Stimulated activated naive CD8-positive, alpha-beta T cell treated with anti-CD3 and anti-CD28 coated beads, Interleukin-15, amount 100 ng/mL, for 72 hours (primary cell): ENCODE measurements around the gene HSD17B2.

ENCODE experiments used
- ATAC-seq: fragments of 150-1000 bp; cut with Tn5 transposase; 2 replicates; pipeline ENCODE4 v1.10.0; 2021; ENCODE audit warnings: mild to moderate bottlenecking, moderate library complexity
- DNase-seq, 2 donors: peaks; one replicate each; pipeline ENCODE4 v3.0.0; 2021 to 2022
- H3K27ac Mint-ChIP-seq, 2 donors: one replicate each; pipeline ENCODE4 v1.8.0; 2022; ENCODE audit warnings: mild to moderate bottlenecking in 2 of 2, mixed read lengths in 2 of 2, moderate library complexity in 2 of 2
- H3K27me3 Mint-ChIP-seq: one replicate; pipeline ENCODE4 v1.8.0; 2022; ENCODE audit warnings: mixed read lengths
- H3K4me1 Mint-ChIP-seq: one replicate; pipeline ENCODE4 v1.8.0; 2022; ENCODE audit warnings: mild to moderate bottlenecking, mixed read lengths
- H3K4me3 Mint-ChIP-seq, 2 donors: one replicate each; pipeline ENCODE4 v1.8.0; 2022; ENCODE audit warnings: mild to moderate bottlenecking in 2 of 2, mixed read lengths in 2 of 2, moderate library complexity in 1 of 2
- H3K9me3 Mint-ChIP-seq, 2 donors: one replicate each; pipeline ENCODE4 v1.8.0; 2022; ENCODE audit warnings: mixed read lengths in 2 of 2

The HSD17B2 gene

DNA sequence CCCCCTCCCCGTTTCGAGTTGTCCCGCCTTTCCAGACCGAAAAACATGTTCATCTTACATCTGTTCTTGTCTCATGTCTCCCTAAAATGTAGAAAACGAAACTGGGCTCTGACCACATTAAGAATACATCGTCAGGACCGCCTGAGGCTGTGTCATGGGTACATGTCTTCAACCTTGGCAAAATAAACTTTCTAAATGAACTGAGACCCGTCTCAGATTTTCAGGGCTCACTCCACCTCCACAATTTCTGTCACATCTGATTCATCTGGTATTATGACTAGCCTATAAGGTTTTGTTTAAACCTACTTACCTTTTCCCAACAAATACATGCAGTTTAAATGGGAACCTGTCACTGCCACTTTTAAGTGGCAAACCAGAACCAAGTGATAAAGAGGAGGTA is 24.4 kb upstream of the HSD17B2 start:
- H3K27ac Mint-ChIP-seq, result peak overlapping the region; percentile 95 to 97
- H3K27me3 Mint-ChIP-seq, result no peaks in the 10 kb centered on the region
- ATAC-seq, result no peak
- H3K4me1 Mint-ChIP-seq, result peaks cover 30% of the 10 kb centered on the region
- peak overlapping the region; percentile 81 to 85 for H3K4me3 Mint-ChIP-seq
- DNase-seq, result no peak
- H3K9me3 Mint-ChIP-seq, result peaks cover 18 to 34% of the 10 kb centered on the region in 2 donors

DNA sequence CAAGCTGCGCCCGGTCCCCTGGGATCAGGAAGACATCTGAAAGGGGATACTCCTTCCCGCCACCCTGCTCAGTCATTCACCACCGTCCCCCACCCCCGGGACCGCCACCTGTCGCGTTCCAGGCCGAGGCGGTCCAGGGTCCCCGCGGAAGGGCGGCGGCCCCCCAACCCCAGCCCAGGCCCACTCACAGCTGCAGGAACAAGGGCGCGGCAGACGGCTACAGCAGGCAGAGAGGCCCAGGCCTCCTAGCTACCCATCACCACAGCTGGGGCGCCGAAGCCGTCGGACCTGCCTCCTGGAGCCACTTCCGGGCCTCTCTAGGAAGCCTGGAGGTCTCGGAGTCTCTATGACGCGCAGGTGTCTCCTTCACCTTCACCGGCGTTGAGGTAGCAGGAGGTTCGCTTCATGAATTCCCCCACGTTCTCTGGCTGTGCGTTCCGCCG is 23.8 kb upstream of the HSD17B2 start, which contains the start of gene SDR42E1:
Gene SDR42E1, minus strand, starts transcription at position 272 of the 443 bp plus-strand sequence. CDS start 10,612 bp downstream, outside the sequence.
- Mint-ChIP-seq H3K4me1 (peaks cover 30% of the 10 kb centered on the region), H3K27me3 (no peaks in the 10 kb centered on the region), H3K9me3 (peaks cover 18 to 34% of the 10 kb centered on the region in 2 donors), H3K27ac (peak within 1 kb of the TSS; percentile 95 to 97), H3K4me3 (peak within 1 kb of the TSS; percentile 81 to 85)
- ATAC-seq (peak; percentile 98), DNase-seq (peak; percentile 75 to 81)

DNA sequence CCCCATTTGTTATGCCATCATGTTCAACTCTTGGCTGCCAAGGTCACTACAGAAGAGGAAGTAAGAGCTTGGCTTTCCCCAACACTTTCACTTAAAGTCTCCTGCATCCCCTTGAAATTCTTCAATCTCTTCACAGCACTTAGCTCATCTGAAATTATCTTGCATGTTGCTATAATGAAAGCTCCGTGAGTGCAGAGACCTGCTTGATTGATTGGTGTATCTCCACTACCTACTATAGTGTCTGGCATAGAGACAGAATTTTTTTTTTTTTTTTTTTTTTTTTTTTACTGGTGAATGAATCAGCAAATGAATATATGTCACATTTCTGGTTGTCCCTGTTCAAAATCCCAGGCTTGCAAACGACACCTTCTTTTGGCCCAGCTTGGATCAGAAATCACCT is 21.9 kb upstream of the HSD17B2 start:
- Mint-ChIP-seq H3K4me1 (peaks cover 30% of the 10 kb centered on the region), H3K4me3 (no peak overlapping the region), H3K27me3 (peaks cover 4% of the 10 kb centered on the region), H3K27ac (no peak overlapping the region), H3K9me3 (peaks cover 16 to 32% of the 10 kb centered on the region in 2 donors)
- ATAC-seq (no peak), DNase-seq (no peak)

DNA sequence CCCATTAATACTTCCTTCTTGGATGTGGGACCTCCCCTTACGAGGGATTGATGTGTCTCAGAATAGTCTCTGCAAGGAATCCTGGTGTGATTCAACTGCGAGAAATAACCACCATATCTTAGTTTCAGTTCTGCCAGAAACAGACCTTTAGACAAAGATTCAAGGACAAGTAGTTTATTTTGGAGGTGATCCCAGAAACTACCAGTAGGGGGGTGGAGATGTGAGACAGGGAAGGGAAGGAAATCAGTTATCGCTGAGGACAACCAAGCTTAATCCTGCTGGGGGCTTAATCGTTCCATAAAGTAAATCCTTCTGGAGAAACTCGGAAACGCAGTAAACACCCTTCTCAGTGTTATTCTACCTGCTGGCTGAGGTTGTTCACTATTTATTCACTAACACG is 18.8 kb upstream of the HSD17B2 start:
- Mint-ChIP-seq H3K27me3 (peaks cover 28% of the 10 kb centered on the region), H3K4me1 (peaks cover 8% of the 10 kb centered on the region), H3K4me3 (no peak overlapping the region), H3K27ac (no peak overlapping the region), H3K9me3 (peaks cover 6 to 15% of the 10 kb centered on the region in 2 donors)
- ATAC-seq (no peak), DNase-seq (no peak)

DNA sequence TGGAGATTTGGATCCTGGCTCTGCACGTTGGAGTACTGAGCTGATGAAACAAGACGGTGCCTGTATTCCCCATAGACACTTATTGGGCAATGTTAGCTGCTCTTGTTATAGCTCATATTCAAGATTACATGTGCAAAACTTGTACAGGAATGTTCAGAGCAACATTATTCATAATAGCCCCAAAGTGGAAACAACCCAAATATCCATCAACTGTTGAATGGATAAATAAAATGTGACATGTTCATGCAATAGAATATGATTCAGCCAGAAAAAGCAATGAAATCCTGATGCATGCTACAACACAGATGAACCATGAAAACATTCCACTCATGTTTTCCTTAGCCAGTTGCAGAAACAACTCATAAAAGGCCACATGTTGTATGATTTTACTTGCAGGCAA is 18.1 kb upstream of the HSD17B2 start:
- peaks cover 29% of the 10 kb centered on the region for H3K27me3 Mint-ChIP-seq
- H3K9me3 Mint-ChIP-seq, result peaks cover 6 to 10% of the 10 kb centered on the region in 2 donors
- DNase-seq (no peak), ATAC-seq (no peak)
- H3K27ac Mint-ChIP-seq, result no peak overlapping the region
- H3K4me3 Mint-ChIP-seq, result no peak overlapping the region
- H3K4me1 Mint-ChIP-seq, result peaks cover under 1% of the 10 kb centered on the region

DNA sequence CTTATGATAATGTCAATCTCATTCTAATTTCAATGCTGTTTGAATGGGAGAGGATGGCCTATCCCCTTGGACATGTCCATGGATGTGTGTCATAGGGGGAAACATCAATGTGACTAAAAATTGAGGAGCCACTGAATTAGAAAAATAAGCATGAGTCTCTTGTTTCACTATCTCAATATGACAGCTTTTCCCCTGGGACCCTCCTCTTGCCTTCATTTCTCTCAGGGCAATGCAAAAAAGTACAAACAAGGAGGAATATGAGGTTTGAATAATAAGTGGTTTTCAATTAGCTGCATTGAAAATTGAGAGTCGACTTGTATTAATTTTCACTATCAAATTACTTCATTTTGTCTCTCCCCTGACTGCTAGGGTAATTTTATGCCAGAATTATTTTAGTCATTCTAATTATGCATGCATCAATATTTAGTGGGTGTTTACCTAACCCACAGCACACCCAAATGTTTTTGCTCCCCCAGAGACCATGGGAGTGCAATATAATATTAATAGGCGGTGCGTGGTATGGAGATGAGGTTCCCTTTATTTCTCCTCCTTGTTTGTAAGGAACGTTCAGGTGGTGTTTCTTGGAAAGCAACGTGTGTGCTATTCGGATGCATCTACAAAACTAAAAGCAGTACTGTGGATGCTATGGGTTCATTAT is 17.0 kb upstream of the HSD17B2 start:
- DNase-seq, result no peak
- H3K27ac Mint-ChIP-seq, result no peak overlapping the region

DNA sequence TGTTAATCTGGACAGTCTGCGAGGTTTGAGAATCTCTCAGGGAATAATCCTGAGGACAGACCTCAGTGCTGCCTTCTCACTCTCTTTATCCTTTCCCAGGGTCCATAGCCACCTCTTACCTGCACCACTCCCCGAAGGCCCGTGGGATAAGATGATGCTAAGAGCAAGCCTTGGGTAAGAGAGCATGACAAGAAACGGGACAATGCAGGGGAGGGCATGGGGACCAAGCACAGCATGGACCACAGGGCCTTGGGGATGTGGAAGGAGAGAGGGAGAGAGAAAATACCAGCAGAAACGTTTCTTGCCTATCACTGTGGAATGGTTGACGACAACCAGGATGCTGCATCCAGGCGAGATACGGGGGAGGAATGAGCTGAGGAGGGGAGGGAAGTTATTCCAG is 15.5 kb upstream of the HSD17B2 start:
- Mint-ChIP-seq H3K4me1 (no peaks in the 10 kb centered on the region), H3K27me3 (peaks cover 45% of the 10 kb centered on the region), H3K4me3 (no peak overlapping the region), H3K27ac (no peak overlapping the region), H3K9me3 (peaks cover 6 to 7% of the 10 kb centered on the region in 2 donors)
- ATAC-seq, result no peak
- no peak for DNase-seq

More for the DNA sequence above, 17.0 kb upstream of the HSD17B2 start:
- no peak for ATAC-seq
- H3K27me3 Mint-ChIP-seq, result peaks cover 30% of the 10 kb centered on the region
- peaks cover 6 to 7% of the 10 kb centered on the region in 2 donors for H3K9me3 Mint-ChIP-seq
- H3K4me1 Mint-ChIP-seq, result no peaks in the 10 kb centered on the region
- no peak overlapping the region for H3K4me3 Mint-ChIP-seq

DNA sequence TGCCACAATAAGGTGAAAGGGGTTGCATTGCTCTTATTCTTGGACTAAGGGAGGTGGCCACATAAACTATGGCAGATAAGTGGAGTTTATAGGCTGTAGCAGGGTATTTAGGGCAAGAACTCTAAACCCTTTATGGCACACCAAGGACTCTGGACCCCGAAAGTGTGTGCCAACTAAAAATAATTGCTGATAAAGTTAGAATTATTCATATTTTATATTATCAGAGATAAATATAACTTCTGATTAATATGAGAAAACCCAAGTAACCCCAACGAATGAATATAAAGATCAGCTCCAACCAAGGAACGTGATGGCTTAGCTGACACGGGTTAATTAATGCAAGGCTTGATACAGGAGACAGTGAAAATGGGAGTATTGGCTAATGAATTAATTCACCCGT is 15.0 kb upstream of the HSD17B2 start:
- peaks cover 48% of the 10 kb centered on the region for H3K27me3 Mint-ChIP-seq
- DNase-seq (no peak), ATAC-seq (no peak)

DNA sequence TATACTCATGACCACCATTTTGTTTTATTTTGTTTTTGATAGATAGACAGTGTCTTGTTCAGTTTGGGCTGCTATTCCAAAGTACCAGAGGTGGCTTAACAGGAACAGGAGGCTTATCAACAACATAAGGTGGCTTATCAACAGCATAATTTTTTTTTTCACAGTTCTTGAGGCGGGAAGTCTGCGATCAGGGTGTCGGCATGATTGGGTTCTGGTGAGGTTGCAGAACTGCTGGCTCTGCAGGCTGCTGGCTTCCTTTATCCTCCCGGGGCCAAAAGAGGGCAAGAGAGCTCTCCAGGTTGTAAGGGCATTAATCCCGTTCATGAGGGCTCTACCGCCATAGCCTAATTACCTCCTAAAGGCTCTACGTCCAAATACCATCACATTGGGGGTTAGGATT is 11.8 kb upstream of the HSD17B2 start:
- peaks cover 50% of the 10 kb centered on the region for H3K27me3 Mint-ChIP-seq
- ATAC-seq, result no peak

More for the DNA sequence above, 15.0 kb upstream of the HSD17B2 start:
- no peak overlapping the region for H3K4me3 Mint-ChIP-seq
- H3K4me1 Mint-ChIP-seq, result no peaks in the 10 kb centered on the region
- no peak overlapping the region for H3K27ac Mint-ChIP-seq
- H3K9me3 Mint-ChIP-seq, result peaks cover 2 to 4% of the 10 kb centered on the region in 2 donors

DNA sequence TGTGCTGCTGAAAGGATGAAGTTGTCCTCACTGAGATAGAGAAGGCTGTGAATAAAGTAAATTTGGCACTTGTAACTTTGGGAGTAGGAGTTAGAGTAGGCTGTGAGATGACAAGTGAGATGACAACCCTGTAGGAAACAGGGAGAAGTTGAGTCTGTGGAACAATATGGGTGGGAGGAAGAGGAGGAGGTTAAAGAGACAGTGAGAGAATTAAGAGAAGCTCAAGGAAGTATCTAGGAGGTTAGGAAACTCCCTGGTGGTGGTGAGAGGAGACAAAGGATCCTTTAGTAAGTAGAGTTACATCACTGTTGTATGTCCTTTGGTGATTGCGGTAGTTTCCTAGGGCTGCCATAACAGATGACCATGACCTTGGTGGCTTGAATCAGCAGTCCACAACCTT is 10.7 kb upstream of the HSD17B2 start:
- H3K4me3 Mint-ChIP-seq, result no peak overlapping the region
- DNase-seq, result no peak
- H3K27ac Mint-ChIP-seq, result no peak overlapping the region
- H3K4me1 Mint-ChIP-seq, result no peaks in the 10 kb centered on the region
- ATAC-seq, result no peak
- peaks cover 39% of the 10 kb centered on the region for H3K27me3 Mint-ChIP-seq
- no peaks in the 10 kb centered on the region for H3K9me3 Mint-ChIP-seq

More for the DNA sequence above, 11.8 kb upstream of the HSD17B2 start:
- H3K9me3 Mint-ChIP-seq, result no peaks in the 10 kb centered on the region
- no peak overlapping the region for H3K27ac Mint-ChIP-seq
- H3K4me1 Mint-ChIP-seq, result no peaks in the 10 kb centered on the region
- no peak overlapping the region for H3K4me3 Mint-ChIP-seq
- DNase-seq, result no peak

DNA sequence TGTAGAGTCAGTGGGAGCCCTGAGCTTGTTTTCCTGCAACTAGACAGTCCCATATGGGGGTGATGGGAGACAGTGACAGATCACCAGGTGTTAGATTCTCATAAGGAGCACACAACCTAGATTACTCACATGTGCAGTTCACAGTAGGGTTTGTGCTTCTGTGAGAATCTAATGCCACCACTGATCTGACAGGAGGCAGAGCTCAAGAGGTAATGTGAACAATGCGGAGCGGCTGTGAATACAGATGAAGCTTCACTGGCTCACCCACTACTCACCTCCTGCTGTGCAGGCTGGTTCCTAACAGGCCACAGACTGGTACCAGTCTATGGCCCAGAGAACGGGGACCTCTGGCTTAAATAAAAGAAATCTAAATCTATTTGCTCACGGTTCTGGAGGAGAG is 10.2 kb upstream of the HSD17B2 start:
- Mint-ChIP-seq H3K27me3 (peaks cover 33% of the 10 kb centered on the region), H3K4me1 (no peaks in the 10 kb centered on the region), H3K4me3 (no peak overlapping the region), H3K27ac (no peak overlapping the region), H3K9me3 (no peaks in the 10 kb centered on the region)
- no peak for ATAC-seq
- DNase-seq, result no peak

DNA sequence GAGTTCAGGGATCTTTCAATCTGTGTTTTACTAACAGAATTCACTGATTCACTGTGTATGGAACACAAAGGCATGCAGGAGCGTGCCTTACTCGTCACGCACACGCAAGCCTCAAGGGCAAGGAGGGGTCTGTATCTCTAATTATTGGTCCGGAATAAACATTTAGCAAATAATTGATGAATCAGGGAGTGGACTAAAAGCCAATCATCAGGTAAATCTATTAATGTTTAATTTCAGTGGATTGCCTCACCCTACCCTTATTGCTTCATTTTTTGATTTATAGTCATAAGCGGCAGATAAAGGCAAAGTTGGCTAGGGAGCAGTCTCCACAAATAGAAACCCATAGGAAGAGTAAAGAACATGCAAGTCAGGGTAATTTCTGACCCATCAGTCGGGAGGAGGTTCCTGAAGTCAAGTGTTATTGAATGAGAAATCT is 7.4 kb upstream of the HSD17B2 start:
- Mint-ChIP-seq H3K4me3 (no peak overlapping the region), H3K27me3 (peaks cover 32% of the 10 kb centered on the region), H3K4me1 (no peaks in the 10 kb centered on the region), H3K9me3 (no peaks in the 10 kb centered on the region), H3K27ac (no peak overlapping the region)
- DNase-seq, result no peak
- ATAC-seq, result no peak

DNA sequence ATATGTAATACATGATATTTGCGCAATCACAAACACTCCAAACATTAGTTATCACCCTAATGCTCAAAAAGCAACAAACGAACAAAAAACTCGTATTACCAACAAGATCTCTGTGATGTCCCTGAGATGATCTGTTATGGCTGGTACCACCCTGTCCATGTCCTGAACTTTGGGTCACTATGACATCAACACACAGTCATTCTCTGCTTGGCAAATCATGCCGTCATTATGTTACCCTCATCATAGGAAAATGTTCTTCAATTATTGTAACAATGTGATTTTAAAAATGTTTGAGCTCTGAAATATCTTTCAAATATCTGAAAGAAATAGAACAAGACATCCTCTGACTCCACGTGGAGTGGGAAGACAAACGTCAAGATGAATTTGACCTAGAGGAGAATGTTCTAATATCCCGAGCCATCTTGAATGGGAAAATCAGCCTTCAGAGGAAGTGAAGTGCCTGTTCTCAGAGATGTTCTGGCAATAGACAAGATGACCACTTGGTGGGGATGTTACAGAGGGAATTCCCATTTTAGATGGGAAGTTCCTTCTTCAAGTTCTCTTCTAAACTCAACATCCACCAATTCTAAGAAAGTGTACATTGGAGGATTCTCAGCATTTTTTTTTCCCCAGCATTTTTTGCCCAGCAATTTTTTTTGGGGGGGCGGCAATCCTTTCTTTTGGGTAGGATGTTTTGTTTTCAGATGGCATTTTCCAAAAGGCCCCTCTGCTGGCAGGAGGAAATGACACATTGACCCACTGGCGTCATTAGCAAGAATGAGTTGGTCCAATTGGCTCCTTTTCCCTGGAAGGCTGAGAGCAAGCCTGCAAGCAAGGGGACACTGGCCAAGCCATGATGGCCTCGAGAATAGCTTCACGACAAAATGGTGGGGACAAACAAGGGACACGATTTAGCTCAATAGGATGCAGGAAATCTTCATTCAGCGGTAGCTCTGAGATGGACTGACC is 3.7 kb upstream of the HSD17B2 start:
- peaks cover 38% of the 10 kb centered on the region for H3K27me3 Mint-ChIP-seq
- ATAC-seq (no peak), DNase-seq (no peak)
- no peak overlapping the region for H3K27ac Mint-ChIP-seq
- no peak overlapping the region for H3K4me3 Mint-ChIP-seq
- no peaks in the 10 kb centered on the region for H3K4me1 Mint-ChIP-seq
- no peaks in the 10 kb centered on the region for H3K9me3 Mint-ChIP-seq

DNA sequence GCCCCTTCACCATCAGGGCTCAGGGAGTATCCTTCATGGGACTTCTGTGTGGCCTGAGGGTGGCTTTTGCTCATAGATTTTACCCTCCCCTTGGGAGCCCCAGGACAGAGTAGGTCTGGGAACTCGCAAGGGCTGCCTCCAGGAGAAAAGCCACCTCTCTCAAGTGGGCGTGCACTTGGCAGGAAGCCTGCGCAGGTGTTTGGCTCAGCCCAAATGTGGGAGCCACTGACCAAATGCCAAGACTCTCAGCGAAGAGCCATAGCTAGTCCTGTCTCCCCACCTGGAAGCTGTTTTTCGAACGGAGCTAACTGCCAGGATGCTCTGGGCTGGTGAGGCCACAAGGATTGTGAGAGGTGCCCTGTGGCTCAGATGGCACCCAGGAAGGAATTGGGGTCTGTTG is 2.0 kb upstream of the HSD17B2 start:
- Mint-ChIP-seq H3K27ac (no peak overlapping the region), H3K4me1 (no peaks in the 10 kb centered on the region), H3K27me3 (peaks cover 38% of the 10 kb centered on the region), H3K9me3 (no peaks in the 10 kb centered on the region), H3K4me3 (no peak overlapping the region)
- DNase-seq, result no peak
- no peak for ATAC-seq

DNA sequence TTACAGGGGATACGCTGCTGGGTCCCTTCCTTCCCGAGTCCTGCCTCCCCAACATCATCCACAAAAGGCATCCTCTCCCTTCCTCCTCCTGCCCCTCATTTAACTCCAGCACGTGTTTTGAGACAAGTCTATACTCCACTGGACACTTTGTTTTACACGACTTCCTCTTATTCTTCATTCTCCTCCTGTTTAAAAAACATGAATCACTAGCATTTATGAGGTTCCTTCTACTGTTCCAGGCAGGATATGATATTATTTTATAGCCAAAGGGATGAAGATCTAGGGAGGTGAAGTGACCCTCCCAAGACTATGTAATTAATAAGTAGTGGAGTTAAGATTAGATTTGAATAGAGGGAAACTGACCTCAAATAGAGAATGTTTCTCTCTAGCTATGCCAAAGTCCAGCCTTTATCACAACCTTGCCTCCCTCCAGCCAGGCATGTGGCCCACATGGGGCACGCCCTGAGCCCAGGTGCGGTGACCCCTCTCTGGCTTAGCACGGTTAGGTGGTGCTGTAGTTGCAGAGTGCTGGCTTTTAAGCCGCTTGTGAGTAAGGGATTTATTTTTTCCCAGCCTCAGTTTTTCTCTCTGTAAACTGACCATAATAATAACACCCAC is 1.3 kb upstream of the HSD17B2 start:
- no peak for ATAC-seq
- H3K27me3 Mint-ChIP-seq, result peaks cover 45% of the 10 kb centered on the region
- H3K9me3 Mint-ChIP-seq, result no peaks in the 10 kb centered on the region
- no peak for DNase-seq
- H3K4me1 Mint-ChIP-seq, result no peaks in the 10 kb centered on the region
- no peak overlapping the region for H3K27ac Mint-ChIP-seq
- H3K4me3 Mint-ChIP-seq, result no peak overlapping the region
